Astrocyte (in vitro differentiated cells and primary cell): ENCODE measurements around the gene OTOGL. TPM values are rescaled to one million over a fixed set of nuclear protein-coding genes. Genes with fewer than 3 reads are reported as not detected.

Source experiments
- DNase-seq: peaks from one replicate; pipeline ENCODE4 v3.0.0-alpha.2; 2010; ENCODE audit warnings: low read depth
- FAIRE-seq: peaks from 2 replicates; lab custom pipeline; 2011; peaks lifted over from hg19 to GRCh38; lab: Jason Lieb, UNC
- H2AFZ ChIP-seq: 2 replicates; pipeline ENCODE4 v1.6.0; 2012; ENCODE audit warnings: low read depth, low read length, inconsistent platforms
- H3K27ac ChIP-seq: 2 replicates; pipeline ENCODE4 v1.5.1; 2011; ENCODE audit warnings: low read depth, low read length, inconsistent platforms
- H3K27me3 ChIP-seq: 2 replicates; pipeline ENCODE4 v1.6.0; 2011; ENCODE audit warnings: low read length, inconsistent platforms; ENCODE audit not compliant: insufficient read depth
- H3K36me3 ChIP-seq: 2 replicates; pipeline ENCODE4 v1.5.1; 2011; ENCODE audit warnings: low read length, inconsistent platforms; ENCODE audit not compliant: insufficient read depth
- H3K4me1 ChIP-seq: 2 replicates; pipeline ENCODE4 v1.5.1; 2011; ENCODE audit warnings: low read length, inconsistent platforms; ENCODE audit not compliant: insufficient read depth
- H3K4me2 ChIP-seq: 2 replicates; pipeline ENCODE4 v1.6.0; 2012; ENCODE audit warnings: low read length, inconsistent platforms
- H3K4me3 ChIP-seq: 2 replicates; pipeline ENCODE4 v1.5.1; 2011; ENCODE audit warnings: low read depth, mild to moderate bottlenecking, low read length, inconsistent platforms; ENCODE audit not compliant: insufficient read depth
- H3K79me2 ChIP-seq: 2 replicates; pipeline ENCODE4 v1.6.0; 2012; ENCODE audit warnings: mild to moderate bottlenecking, low read length, inconsistent platforms; ENCODE audit not compliant: insufficient read depth
- H3K9ac ChIP-seq: 2 replicates; pipeline ENCODE4 v1.6.0; 2012; ENCODE audit warnings: mild to moderate bottlenecking, low read length, inconsistent platforms
- H3K9me3 ChIP-seq: 2 replicates; pipeline ENCODE4 v1.5.1; 2012; ENCODE audit warnings: low read depth, mild to moderate bottlenecking, low read length, inconsistent platforms; ENCODE audit not compliant: insufficient read depth
- H4K20me1 ChIP-seq: 2 replicates; pipeline ENCODE4 v1.6.0; 2012; ENCODE audit warnings: low read length, inconsistent platforms; ENCODE audit not compliant: insufficient read depth
- H3K27ac Mint-ChIP-seq: one replicate; pipeline ENCODE4 v1.8.0; 2021; ENCODE audit warnings: mild to moderate bottlenecking, mixed read lengths; ENCODE audit not compliant: unreplicated experiment
- H3K27me3 Mint-ChIP-seq: one replicate; pipeline ENCODE4 v1.8.0; 2021; ENCODE audit warnings: low read depth, mixed read lengths; ENCODE audit not compliant: unreplicated experiment
- H3K36me3 Mint-ChIP-seq: one replicate; pipeline ENCODE4 v1.8.0; 2021; ENCODE audit warnings: low read depth, mixed read lengths; ENCODE audit not compliant: unreplicated experiment
- H3K4me1 Mint-ChIP-seq: one replicate; pipeline ENCODE4 v1.8.0; 2021; ENCODE audit warnings: low read depth, mixed read lengths; ENCODE audit not compliant: unreplicated experiment
- H3K4me3 Mint-ChIP-seq: one replicate; pipeline ENCODE4 v1.8.0; 2021; ENCODE audit warnings: mild to moderate bottlenecking, moderate library complexity, mixed read lengths; ENCODE audit not compliant: unreplicated experiment
- H3K9me3 Mint-ChIP-seq: one replicate; pipeline ENCODE4 v1.8.0; 2021; ENCODE audit warnings: mild to moderate bottlenecking, mixed read lengths; ENCODE audit not compliant: unreplicated experiment
- CTCF ChIP-seq: IDR thresholded peaks from 2 replicates; pipeline ENCODE4 v1.5.1; 2011; ENCODE audit warnings: low read depth, mild to moderate bottlenecking, inconsistent platforms, low read length, moderate library complexity; ENCODE audit not compliant: insufficient read depth
- EZH2 ChIP-seq: IDR thresholded peaks from 2 replicates; pipeline ENCODE4 v1.6.1; 2012; ENCODE audit warnings: mild to moderate bottlenecking, low read length, inconsistent platforms; ENCODE audit not compliant: insufficient read depth
- total RNA-seq: library from RNA; stranded (reverse); gene quantifications from 2 replicates; pipeline ENCODE4 v1.2.1, GENCODE V29; 2021

Gene OTOGL
- total RNA-seq, 1 donor from 2014 or later = 0.16 TPM

DNA sequence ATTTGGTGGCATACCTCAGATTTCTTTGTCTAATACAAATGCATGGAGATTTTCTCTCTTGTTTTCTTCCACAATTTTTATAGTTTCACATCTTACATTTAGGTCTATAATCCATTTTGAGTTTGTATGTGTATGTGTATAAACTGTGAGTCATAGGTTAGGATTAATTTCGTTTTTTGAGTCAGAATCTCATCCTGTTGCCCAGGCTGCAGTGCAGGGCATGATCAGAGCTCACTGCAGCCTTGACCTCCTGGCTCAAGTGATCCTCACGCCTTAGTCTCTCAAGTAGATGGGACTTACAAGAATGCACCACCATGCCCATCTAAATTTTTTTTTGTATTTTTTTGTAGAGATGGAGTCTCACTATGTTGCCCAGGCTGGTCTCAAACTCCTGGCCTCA lies 71.6 kb downstream of the OTOGL start:
- no peaks in the 10 kb centered on the region for H3K79me2 ChIP-seq
- no peak for FAIRE-seq
- no peaks in the 10 kb centered on the region for H3K4me1 Mint-ChIP-seq
- no peak overlapping the region for H3K27ac ChIP-seq
- no peaks in the 10 kb centered on the region for H3K36me3 ChIP-seq
- no peaks in the 10 kb centered on the region for H3K4me1 ChIP-seq
- no peaks in the 10 kb centered on the region for H3K27me3 ChIP-seq
- H3K27me3 Mint-ChIP-seq = peaks cover 3% of the 10 kb centered on the region
- H3K4me2 ChIP-seq = no peak overlapping the region
- H3K27ac Mint-ChIP-seq = no peak overlapping the region
- no peak overlapping the region for H3K4me3 ChIP-seq
- H3K4me3 Mint-ChIP-seq = no peak overlapping the region
- peaks cover 2% of the 10 kb centered on the region for H3K9me3 Mint-ChIP-seq
- no peaks in the 10 kb centered on the region for H4K20me1 ChIP-seq
- TF ChIP-seq CTCF (no peak), EZH2 (no peak)
- H3K36me3 Mint-ChIP-seq = no peaks in the 10 kb centered on the region
- no peak for DNase-seq
- H3K9me3 ChIP-seq = no peaks in the 10 kb centered on the region
- H2AFZ ChIP-seq = no peak overlapping the region
- no peak overlapping the region for H3K9ac ChIP-seq

GRCh38 chr12:80173083-80173864 lies 73.9 kb downstream of the OTOGL start:
- Histone ChIP-seq H3K27me3 (no peaks in the 10 kb centered on the region), H2AFZ (no peak overlapping the region), H3K27ac (no peak overlapping the region), H4K20me1 (no peaks in the 10 kb centered on the region), H3K9ac (no peak overlapping the region), H3K4me2 (no peak overlapping the region), H3K4me1 (no peaks in the 10 kb centered on the region), H3K79me2 (no peaks in the 10 kb centered on the region), H3K9me3 (no peaks in the 10 kb centered on the region), H3K4me3 (no peak overlapping the region), H3K36me3 (no peaks in the 10 kb centered on the region)
- Mint-ChIP-seq H3K9me3 (no peaks in the 10 kb centered on the region), H3K36me3 (no peaks in the 10 kb centered on the region), H3K4me1 (no peaks in the 10 kb centered on the region), H3K4me3 (no peak overlapping the region), H3K27ac (no peak overlapping the region), H3K27me3 (peaks cover 3% of the 10 kb centered on the region)
- TF ChIP-seq EZH2 (no peak), CTCF (no peak)
- FAIRE-seq = no peak
- DNase-seq = no peak

DNA sequence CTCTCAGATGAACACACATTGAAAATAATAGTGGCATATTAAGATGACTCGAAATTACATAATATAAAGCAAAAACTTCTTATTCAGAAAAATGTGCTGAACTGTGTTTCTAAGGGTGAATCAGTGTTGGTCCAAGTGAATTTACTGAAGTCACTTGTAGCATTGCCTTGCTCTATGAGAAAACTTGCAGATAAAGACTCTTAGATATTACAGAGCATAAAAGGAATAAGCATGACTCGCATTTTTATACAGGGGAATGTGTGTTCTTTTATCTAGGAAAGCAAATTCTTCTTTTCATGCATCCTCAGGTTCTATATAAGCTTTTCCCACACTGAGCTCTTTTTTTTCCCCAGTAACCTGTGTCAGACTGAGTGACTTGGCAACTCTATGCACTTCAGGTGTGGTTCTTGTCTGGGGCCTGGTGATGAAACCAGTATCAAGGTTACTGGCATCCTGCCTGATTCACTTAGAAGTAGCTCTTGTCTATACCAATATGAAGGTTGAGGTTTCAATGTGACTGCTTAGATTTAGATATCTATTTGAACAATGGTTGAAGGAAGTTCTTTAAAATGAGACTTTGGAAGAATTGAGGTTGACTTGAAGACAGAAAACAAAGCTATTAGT lies 76.1 kb downstream of the OTOGL start:
- Histone ChIP-seq H3K36me3 (no peaks in the 10 kb centered on the region), H4K20me1 (no peaks in the 10 kb centered on the region), H3K4me2 (no peak overlapping the region), H2AFZ (no peak overlapping the region), H3K9ac (no peak overlapping the region), H3K27me3 (no peaks in the 10 kb centered on the region), H3K79me2 (no peaks in the 10 kb centered on the region), H3K27ac (no peak overlapping the region), H3K9me3 (no peaks in the 10 kb centered on the region), H3K4me1 (no peaks in the 10 kb centered on the region), H3K4me3 (no peak overlapping the region)
- H3K36me3 Mint-ChIP-seq = no peaks in the 10 kb centered on the region
- no peak for TF ChIP-seq EZH2
- TF ChIP-seq CTCF = no peak
- DNase-seq (no peak), FAIRE-seq (no peak)
- no peak overlapping the region for H3K4me3 Mint-ChIP-seq
- H3K27ac Mint-ChIP-seq = no peak overlapping the region
- H3K4me1 Mint-ChIP-seq = peaks cover 9% of the 10 kb centered on the region
- H3K9me3 Mint-ChIP-seq = no peaks in the 10 kb centered on the region
- H3K27me3 Mint-ChIP-seq = no peaks in the 10 kb centered on the region
